ENCODE results near the gene ZNF827. TPM values are rescaled to one million over a fixed set of nuclear protein-coding genes. Genes with fewer than 3 reads are reported as not detected.

Gene ZNF827
- total RNA-seq, 1 experiment from 2014 or later = 19.1 TPM

GRCh38 chr4:145740806-145741205 lies 197.8 kb downstream of the ZNF827 start:
- Histone ChIP-seq H4K20me1 (ENCODE audit: insufficient read depth) (no peaks in the 10 kb centered on the region), H3K36me3 (ENCODE audit: control insufficient read depth in 1 of 2, insufficient read depth in 2 of 2, low read length in 2 of 2) (no peaks in the 10 kb centered on the region), H3K9ac (ENCODE audit: low read length) (no peak overlapping the region), H3K4me3 (replicated peaks in 1 of 2; ENCODE audit: low read depth in 1 of 2, low read length in 2 of 2) (no peak overlapping the region), H3K9me3 (ENCODE audit: control insufficient read depth in 1 of 2, insufficient read depth in 1 of 2, low read depth in 1 of 2, low read length in 2 of 2) (no peaks in the 10 kb centered on the region), H2AFZ (ENCODE audit: low read depth, low read length, poor library complexity, severe bottlenecking) (no peak overlapping the region), H3K79me2 (ENCODE audit: insufficient read depth, low read length) (no peaks in the 10 kb centered on the region), H3K9me2 (ENCODE audit: insufficient read depth) (no peaks in the 10 kb centered on the region), H3K27me3 (ENCODE audit: insufficient read depth, low read length) (no peaks in the 10 kb centered on the region), H3K27ac (ENCODE audit: low read depth, low read length) (no peak overlapping the region), H3K4me1 (ENCODE audit: control insufficient read depth in 1 of 2, insufficient read depth in 2 of 2, low read length in 2 of 2) (peaks cover 0 to 11% of the 10 kb centered on the region in 2 experiments; a peak in 2 of 4 replicates), H3K4me2 (ENCODE audit: low read length) (no peak overlapping the region)
- ChIA-PET POLR2A (no interaction called here), CTCF (no interaction called here), RAD21 (ENCODE audit: low non-redundant PET in 1 of 2, low total read pairs in 2 of 2, uncharacterized antibody in 2 of 2, unreplicated experiment in 2 of 2) (no interaction called here)
- intact Hi-C loops (cut with micrococcal nuclease) = no loop called here
- TF ChIP-seq EZH2phosphoT487 (IDR thresholded peaks at IDR 0.05; ENCODE audit: borderline replicate concordance) = no peak
- no peak for TF ChIP-seq EGR1 (IDR thresholded peaks at IDR 0.05; ENCODE audit: low read depth)
- TF ChIP-seq POLR2AphosphoS5 (IDR thresholded peaks at IDR 0.05; ENCODE audit: low read depth, low read length) = no peak
- no peak for TF ChIP-seq ATF3 (IDR thresholded peaks at IDR 0.05)
- TF ChIP-seq ELF1 (IDR thresholded peaks at IDR 0.05; ENCODE audit: borderline replicate concordance, low read depth) = no peak
- TF ChIP-seq, protein P1, sequence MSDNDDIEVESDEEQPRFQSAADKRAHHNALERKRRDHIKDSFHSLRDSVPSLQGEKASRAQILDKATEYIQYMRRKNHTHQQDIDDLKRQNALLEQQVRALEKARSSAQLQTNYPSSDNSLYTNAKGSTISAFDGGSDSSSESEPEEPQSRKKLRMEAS (IDR thresholded peaks at IDR 0.05) = no peak
- no peak for TF ChIP-seq YY1 (IDR thresholded peaks at IDR 0.05; ENCODE audit: extremely low read depth, insufficient replicate concordance, low read depth, low read length)
- TF ChIP-seq, protein P2, sequence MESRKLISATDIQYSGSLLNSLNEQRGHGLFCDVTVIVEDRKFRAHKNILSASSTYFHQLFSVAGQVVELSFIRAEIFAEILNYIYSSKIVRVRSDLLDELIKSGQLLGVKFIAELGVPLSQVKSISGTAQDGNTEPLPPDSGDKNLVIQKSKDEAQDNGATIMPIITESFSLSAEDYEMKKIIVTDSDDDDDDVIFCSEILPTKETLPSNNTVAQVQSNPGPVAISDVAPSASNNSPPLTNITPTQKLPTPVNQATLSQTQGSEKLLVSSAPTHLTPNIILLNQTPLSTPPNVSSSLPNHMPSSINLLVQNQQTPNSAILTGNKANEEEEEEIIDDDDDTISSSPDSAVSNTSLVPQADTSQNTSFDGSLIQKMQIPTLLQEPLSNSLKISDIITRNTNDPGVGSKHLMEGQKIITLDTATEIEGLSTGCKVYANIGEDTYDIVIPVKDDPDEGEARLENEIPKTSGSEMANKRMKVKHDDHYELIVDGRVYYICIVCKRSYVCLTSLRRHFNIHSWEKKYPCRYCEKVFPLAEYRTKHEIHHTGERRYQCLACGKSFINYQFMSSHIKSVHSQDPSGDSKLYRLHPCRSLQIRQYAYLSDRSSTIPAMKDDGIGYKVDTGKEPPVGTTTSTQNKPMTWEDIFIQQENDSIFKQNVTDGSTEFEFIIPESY (IDR thresholded peaks at IDR 0.05; ENCODE audit: extremely low read depth, insufficient replicate concordance, low read length) = no peak
- TF ChIP-seq EZH2 (IDR thresholded peaks at IDR 0.05) = no peak
- no peak for TF ChIP-seq TCF7L2 (IDR thresholded peaks at IDR 0.05; ENCODE audit: borderline replicate concordance, extremely low read depth, insufficient read depth, insufficient read length)
- TF ChIP-seq, protein P3, sequence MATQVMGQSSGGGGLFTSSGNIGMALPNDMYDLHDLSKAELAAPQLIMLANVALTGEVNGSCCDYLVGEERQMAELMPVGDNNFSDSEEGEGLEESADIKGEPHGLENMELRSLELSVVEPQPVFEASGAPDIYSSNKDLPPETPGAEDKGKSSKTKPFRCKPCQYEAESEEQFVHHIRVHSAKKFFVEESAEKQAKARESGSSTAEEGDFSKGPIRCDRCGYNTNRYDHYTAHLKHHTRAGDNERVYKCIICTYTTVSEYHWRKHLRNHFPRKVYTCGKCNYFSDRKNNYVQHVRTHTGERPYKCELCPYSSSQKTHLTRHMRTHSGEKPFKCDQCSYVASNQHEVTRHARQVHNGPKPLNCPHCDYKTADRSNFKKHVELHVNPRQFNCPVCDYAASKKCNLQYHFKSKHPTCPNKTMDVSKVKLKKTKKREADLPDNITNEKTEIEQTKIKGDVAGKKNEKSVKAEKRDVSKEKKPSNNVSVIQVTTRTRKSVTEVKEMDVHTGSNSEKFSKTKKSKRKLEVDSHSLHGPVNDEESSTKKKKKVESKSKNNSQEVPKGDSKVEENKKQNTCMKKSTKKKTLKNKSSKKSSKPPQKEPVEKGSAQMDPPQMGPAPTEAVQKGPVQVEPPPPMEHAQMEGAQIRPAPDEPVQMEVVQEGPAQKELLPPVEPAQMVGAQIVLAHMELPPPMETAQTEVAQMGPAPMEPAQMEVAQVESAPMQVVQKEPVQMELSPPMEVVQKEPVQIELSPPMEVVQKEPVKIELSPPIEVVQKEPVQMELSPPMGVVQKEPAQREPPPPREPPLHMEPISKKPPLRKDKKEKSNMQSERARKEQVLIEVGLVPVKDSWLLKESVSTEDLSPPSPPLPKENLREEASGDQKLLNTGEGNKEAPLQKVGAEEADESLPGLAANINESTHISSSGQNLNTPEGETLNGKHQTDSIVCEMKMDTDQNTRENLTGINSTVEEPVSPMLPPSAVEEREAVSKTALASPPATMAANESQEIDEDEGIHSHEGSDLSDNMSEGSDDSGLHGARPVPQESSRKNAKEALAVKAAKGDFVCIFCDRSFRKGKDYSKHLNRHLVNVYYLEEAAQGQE (IDR thresholded peaks at IDR 0.05; ENCODE audit: low read depth) = no peak
- TF ChIP-seq FOSL1 (IDR thresholded peaks at IDR 0.05; ENCODE audit: low read depth) = no peak
- no peak for TF ChIP-seq ZFX (IDR thresholded peaks at IDR 0.05)
- no peak for TF ChIP-seq SIN3A (IDR thresholded peaks at IDR 0.05; ENCODE audit: low read depth)
- no peak for TF ChIP-seq CTCF (IDR thresholded peaks at IDR 0.05 in 2 of 3, conservative IDR thresholded peaks at IDR 0.05 in 1 of 3; ENCODE audit: borderline replicate concordance in 1 of 3, insufficient read depth in 1 of 3, low read depth in 2 of 3, low read length in 2 of 3)
- no peak for TF ChIP-seq CBX3 (IDR thresholded peaks at IDR 0.05; ENCODE audit: low read depth)
- TF ChIP-seq CEBPB (IDR thresholded peaks at IDR 0.05; ENCODE audit: low read depth) = no peak
- TF ChIP-seq ZNF274 (IDR thresholded peaks at IDR 0.05; ENCODE audit: low read depth, low read length) = no peak
- no peak for TF ChIP-seq SP1 (IDR thresholded peaks at IDR 0.05; ENCODE audit: low read depth)
- no peak for TF ChIP-seq POLR2A (IDR thresholded peaks at IDR 0.05; ENCODE audit: borderline replicate concordance, extremely low read depth, insufficient read depth, insufficient read length)
- DNase-seq (ENCODE audit: low read depth, low spot score) = no peak
- ATAC-seq = no peak
- no TSS peak for BruUV-seq (replicated peaks)

Data from HCT116 (cell line).